ENCODE data around the gene PSIP1.
A peak's percentile ranks its signal among the peaks of the same experiment; 100 is the strongest.

The PSIP1 gene

DNA sequence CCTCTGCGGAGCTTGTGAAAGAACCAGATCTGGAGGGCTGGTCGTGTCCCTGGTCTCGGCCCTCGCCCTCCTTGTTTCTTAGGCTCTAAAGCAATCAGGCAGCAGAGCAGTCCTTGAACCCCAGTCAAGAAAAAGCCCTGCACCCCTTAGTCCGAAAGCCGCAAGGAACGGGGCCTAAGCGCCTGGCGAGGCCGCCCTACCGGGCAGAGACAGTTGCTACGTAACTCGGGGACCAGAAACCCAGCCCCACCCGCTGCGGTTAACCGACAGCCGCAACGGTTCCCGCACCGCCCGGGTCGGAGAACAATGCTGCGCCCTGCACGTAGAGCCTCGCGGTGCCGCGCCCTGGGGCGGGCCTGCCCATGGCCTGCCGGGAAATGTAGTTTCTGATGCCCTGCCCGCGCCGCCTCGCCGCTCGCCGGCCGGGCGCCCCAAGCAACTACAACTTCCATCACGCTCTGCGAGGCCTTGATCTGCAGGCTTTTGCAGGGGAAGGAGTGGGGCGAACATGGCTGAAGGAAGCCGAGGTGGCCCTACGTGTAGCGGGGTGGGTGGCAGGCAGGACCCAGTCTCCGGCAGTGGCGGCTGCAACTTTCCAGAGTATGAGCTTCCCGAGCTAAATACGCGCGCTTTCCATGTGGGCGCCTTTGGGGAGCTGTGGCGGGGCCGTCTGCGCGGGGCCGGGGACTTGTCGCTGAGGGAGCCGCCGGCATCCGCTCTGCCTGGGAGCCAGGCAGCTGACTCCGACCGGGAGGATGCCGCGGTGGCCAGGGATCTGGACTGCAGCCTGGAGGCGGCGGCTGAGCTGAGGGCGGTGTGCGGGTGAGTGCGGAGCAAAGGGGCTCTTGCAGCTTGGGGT, 88.2 kb downstream of the PSIP1 start, which contains the start of gene SNAPC3:
TSS of gene SNAPC3 (plus strand) at position 505 of the 859 bp plus-strand sequence. CDS start at position 509, 4 bp downstream.
- Histone ChIP-seq H3K4me1 (ENCODE audit: control insufficient read depth, insufficient read depth, low read length) (peaks cover 9% of the 10 kb centered on the region), H3K9ac (ENCODE audit: low read length) (peak within 1 kb of the TSS; percentile 83), H3K27me3 (ENCODE audit: control insufficient read depth, insufficient read depth, low read length) (no peaks in the 10 kb centered on the region), H3K36me3 (ENCODE audit: control insufficient read depth, insufficient read depth, low read length) (no peaks in the 10 kb centered on the region), H3K9me3 (ENCODE audit: control insufficient read depth, low read length) (no peaks in the 10 kb centered on the region), H3K4me3 (ENCODE audit: low read length) (peak within 1 kb of the TSS; percentile 90)

DNA sequence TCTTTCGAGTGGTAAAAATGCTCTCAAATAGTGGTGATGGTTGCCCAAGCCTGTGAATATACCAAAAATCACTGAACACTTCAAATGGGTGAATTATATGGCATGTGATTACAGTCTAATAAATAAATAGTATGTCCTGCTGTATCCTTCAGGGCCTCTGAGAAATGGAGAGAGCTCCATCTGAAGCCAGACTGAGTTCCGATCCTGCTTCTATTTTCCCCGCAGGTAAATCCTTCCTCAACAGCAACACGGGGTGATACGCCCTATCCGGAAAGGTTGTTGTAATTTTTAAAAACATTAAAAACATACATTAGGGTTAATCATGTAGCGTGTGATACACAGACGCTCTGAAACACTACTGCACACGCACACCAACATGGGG, 88.8 kb downstream of the PSIP1 start:
- peak overlapping the region; percentile 90 for H3K4me3 ChIP-seq (ENCODE audit: low read length)
- H3K36me3 ChIP-seq (ENCODE audit: control insufficient read depth, insufficient read depth, low read length): no peaks in the 10 kb centered on the region
- H3K27me3 ChIP-seq (ENCODE audit: control insufficient read depth, insufficient read depth, low read length): no peaks in the 10 kb centered on the region
- H3K9me3 ChIP-seq (ENCODE audit: control insufficient read depth, low read length): no peaks in the 10 kb centered on the region
- peak overlapping the region; percentile 83 for H3K9ac ChIP-seq (ENCODE audit: low read length)
- H3K4me1 ChIP-seq (ENCODE audit: control insufficient read depth, insufficient read depth, low read length): peaks cover 9% of the 10 kb centered on the region

DNA sequence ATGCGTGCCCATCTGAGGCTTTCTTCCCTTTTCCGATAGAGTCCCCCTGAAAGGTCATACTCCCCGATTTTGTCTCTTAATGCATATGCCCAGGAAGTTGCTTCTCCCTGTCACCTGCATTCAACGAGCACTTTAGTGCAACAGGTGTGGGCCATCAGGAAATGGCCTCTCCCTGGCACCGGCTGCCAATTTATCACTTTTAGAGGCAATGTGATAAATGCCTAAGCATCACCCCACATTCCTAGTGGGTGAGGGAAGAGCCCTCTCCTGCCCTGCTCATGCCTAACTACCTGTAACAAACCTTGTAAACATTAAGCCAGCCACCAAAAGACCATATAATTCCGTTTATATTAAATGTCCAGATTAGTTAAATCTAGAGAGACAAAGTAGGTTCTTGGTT, 89.2 kb downstream of the PSIP1 start:
- H3K36me3 ChIP-seq (ENCODE audit: control insufficient read depth, insufficient read depth, low read length): no peaks in the 10 kb centered on the region
- H3K4me3 ChIP-seq (ENCODE audit: low read length): no peak overlapping the region
- H3K9me3 ChIP-seq (ENCODE audit: control insufficient read depth, low read length): no peaks in the 10 kb centered on the region
- H3K9ac ChIP-seq (ENCODE audit: low read length): peak overlapping the region; percentile 83
- H3K27me3 ChIP-seq (ENCODE audit: control insufficient read depth, insufficient read depth, low read length): no peaks in the 10 kb centered on the region
- H3K4me1 ChIP-seq (ENCODE audit: control insufficient read depth, insufficient read depth, low read length): peaks cover 9% of the 10 kb centered on the region

DNA sequence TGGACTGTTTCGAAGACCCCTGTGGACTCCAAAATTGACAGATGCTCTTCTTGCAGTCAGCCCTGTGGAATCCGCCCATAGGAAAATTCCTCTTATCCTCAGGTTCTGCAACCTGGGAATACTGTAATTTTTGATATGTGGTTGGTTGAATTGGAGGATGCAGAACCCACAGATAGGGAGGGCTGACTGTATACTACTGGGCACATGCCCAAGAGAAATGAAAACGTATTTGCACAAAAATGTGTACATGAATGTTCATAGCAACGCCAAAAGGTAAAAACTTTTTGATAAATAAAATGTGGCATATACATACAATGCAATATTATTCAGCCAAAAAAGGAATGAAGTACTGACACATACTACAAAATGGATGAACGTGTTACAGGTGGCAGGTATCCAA, 90.0 kb downstream of the PSIP1 start:
- no peaks in the 10 kb centered on the region for H3K27me3 ChIP-seq (ENCODE audit: control insufficient read depth, insufficient read depth, low read length)
- no peak overlapping the region for H3K4me3 ChIP-seq (ENCODE audit: low read length)
- no peak overlapping the region for H3K9ac ChIP-seq (ENCODE audit: low read length)
- no peaks in the 10 kb centered on the region for H3K9me3 ChIP-seq (ENCODE audit: control insufficient read depth, low read length)
- no peaks in the 10 kb centered on the region for H3K36me3 ChIP-seq (ENCODE audit: control insufficient read depth, insufficient read depth, low read length)
- H3K4me1 ChIP-seq (ENCODE audit: control insufficient read depth, insufficient read depth, low read length): peaks cover 6% of the 10 kb centered on the region

DNA sequence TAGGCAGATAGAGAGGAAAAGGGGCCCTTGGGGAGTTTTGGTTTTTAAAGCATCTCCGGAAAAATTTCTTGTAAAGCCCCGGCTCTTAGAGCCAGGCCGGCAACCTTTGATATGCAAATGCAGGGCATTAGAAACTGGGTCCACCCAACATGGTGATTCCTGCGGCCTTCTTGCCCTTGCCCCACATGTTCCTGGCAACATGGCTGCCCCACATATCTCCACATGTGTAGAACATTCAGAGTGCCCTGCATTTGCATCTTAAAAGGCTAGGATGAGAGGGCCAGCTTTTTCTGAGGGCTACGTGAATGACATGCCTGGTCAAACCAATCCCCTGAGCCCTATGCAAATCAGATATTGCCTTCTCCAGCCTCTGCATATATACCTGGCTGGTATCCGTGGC, 93.1 kb downstream of the PSIP1 start:
- Histone ChIP-seq H3K4me3 (ENCODE audit: low read length) (no peak overlapping the region), H3K9ac (ENCODE audit: low read length) (no peak overlapping the region), H3K9me3 (ENCODE audit: control insufficient read depth, low read length) (no peaks in the 10 kb centered on the region), H3K4me1 (ENCODE audit: control insufficient read depth, insufficient read depth, low read length) (peaks cover 6% of the 10 kb centered on the region), H3K27me3 (ENCODE audit: control insufficient read depth, insufficient read depth, low read length) (no peaks in the 10 kb centered on the region), H3K36me3 (ENCODE audit: control insufficient read depth, insufficient read depth, low read length) (no peaks in the 10 kb centered on the region)

DNA sequence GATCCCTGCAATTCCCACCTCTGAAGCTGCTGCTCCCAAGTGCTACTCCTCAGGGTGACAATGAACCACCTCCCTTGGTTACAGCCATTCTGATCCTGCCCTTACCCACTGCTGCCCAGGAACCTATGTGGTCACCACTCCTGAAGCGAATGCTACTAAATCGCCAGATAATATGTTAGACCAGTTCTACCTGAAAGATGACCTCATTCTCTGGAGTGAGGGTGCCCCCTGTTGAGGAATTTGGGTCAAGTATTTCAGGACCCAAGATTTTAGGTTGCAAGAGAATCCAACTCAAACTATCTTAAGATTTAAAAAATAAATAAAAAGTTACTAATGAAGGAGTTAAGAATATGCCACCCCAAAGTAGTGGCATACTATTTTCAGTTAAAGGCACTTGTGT, 93.9 kb downstream of the PSIP1 start:
- H3K9ac ChIP-seq (ENCODE audit: low read length): no peak overlapping the region
- H3K36me3 ChIP-seq (ENCODE audit: control insufficient read depth, insufficient read depth, low read length): no peaks in the 10 kb centered on the region
- H3K4me3 ChIP-seq (ENCODE audit: low read length): no peak overlapping the region
- no peaks in the 10 kb centered on the region for H3K9me3 ChIP-seq (ENCODE audit: control insufficient read depth, low read length)
- no peaks in the 10 kb centered on the region for H3K27me3 ChIP-seq (ENCODE audit: control insufficient read depth, insufficient read depth, low read length)
- peaks cover 2% of the 10 kb centered on the region for H3K4me1 ChIP-seq (ENCODE audit: control insufficient read depth, insufficient read depth, low read length)

Measured in mucosa of stomach (tissue), 1 donor.